Activated CD8-positive, alpha-beta memory T cell treated with anti-CD3 and anti-CD28 coated beads, Interleukin-2, amount 10 ng/mL, durations not matched to agents 7 days and 5 days (primary cell): Measurements from ENCODE around the gene GRIN2A. TPM values are rescaled to one million over a fixed set of nuclear protein-coding genes. Genes with fewer than 3 reads are reported as not detected.
A peak's percentile ranks its signal among the peaks of the same experiment; 100 is the strongest.

Experiments used
- ATAC-seq: fragments of 150-1000 bp; cut with Tn5 transposase; one replicate; pipeline ENCODE4 v1.10.0; 2021; ENCODE audit warnings: moderate library complexity
- CTCF ChIA-PET: fragments of 350-600 bp; sonication (Branson Sonifier 250); formaldehyde crosslinking; loops from one replicate; lab custom pipeline; 2021; ENCODE audit warnings: antibody characterized with exemption; lab: Charles Lee
- DNase-seq: peaks from one replicate; pipeline ENCODE4 v3.0.0-alpha.2; 2020
- H3K27ac Mint-ChIP-seq: one replicate; pipeline ENCODE4 v1.8.0; 2021; ENCODE audit warnings: mild to moderate bottlenecking, mixed read lengths
- H3K27me3 Mint-ChIP-seq: one replicate; pipeline ENCODE4 v1.8.0; 2021; ENCODE audit warnings: mixed read lengths
- H3K36me3 Mint-ChIP-seq: one replicate; pipeline ENCODE4 v1.8.0; 2021; ENCODE audit warnings: mild to moderate bottlenecking, mixed read lengths
- H3K4me1 Mint-ChIP-seq: one replicate; pipeline ENCODE4 v1.8.0; 2021; ENCODE audit warnings: mixed read lengths
- H3K4me3 Mint-ChIP-seq: one replicate; pipeline ENCODE4 v1.8.0; 2021; ENCODE audit warnings: mild to moderate bottlenecking, moderate library complexity, mixed read lengths
- H3K9me3 Mint-ChIP-seq: one replicate; pipeline ENCODE4 v1.8.0; 2022; ENCODE audit warnings: low read depth, mixed read lengths
- total RNA-seq, 2 experiments: library from RNA; stranded (reverse); gene quantifications; one replicate each; pipeline ENCODE4 v1.2.3, GENCODE V29; 2021

GRIN2A gene
- total RNA-seq, 2 experiments from 2014 or later = not detected

- H3K27me3 Mint-ChIP-seq = no peaks in the 10 kb centered on the region
- H3K27ac Mint-ChIP-seq = no peak overlapping the region
- CTCF ChIA-PET = no interaction called here
- H3K9me3 Mint-ChIP-seq = no peaks in the 10 kb centered on the region
- no peaks in the 10 kb centered on the region for H3K36me3 Mint-ChIP-seq
- ATAC-seq (no peak), DNase-seq (no peak)
- H3K4me3 Mint-ChIP-seq = no peak overlapping the region
- no peaks in the 10 kb centered on the region for H3K4me1 Mint-ChIP-seq
Measured at GRCh38 chr16:10040136-10041080, 141.8 kb downstream of the GRIN2A start.

GRCh38 chr16:10039220-10040096 is 142.8 kb downstream of the GRIN2A start:
- Mint-ChIP-seq H3K4me3 (no peak overlapping the region), H3K4me1 (no peaks in the 10 kb centered on the region), H3K36me3 (no peaks in the 10 kb centered on the region), H3K9me3 (no peaks in the 10 kb centered on the region), H3K27ac (no peak overlapping the region), H3K27me3 (no peaks in the 10 kb centered on the region)
- DNase-seq (no peak), ATAC-seq (peak; percentile 36)
- CTCF ChIA-PET = no interaction called here

- DNase-seq (no peak), ATAC-seq (no peak)
- Mint-ChIP-seq H3K27me3 (no peaks in the 10 kb centered on the region), H3K27ac (no peak overlapping the region), H3K4me3 (no peak overlapping the region), H3K36me3 (no peaks in the 10 kb centered on the region), H3K9me3 (peaks cover under 1% of the 10 kb centered on the region), H3K4me1 (no peaks in the 10 kb centered on the region)
- CTCF ChIA-PET = interaction anchor here (0.7 kb wide), 1 partner anchor 477 kb away, joined by 3 read pairs; no protein-coding TSS in a partner anchor
Measured at GRCh38 chr16:10037751-10038150, 144.5 kb downstream of the GRIN2A start.

DNA sequence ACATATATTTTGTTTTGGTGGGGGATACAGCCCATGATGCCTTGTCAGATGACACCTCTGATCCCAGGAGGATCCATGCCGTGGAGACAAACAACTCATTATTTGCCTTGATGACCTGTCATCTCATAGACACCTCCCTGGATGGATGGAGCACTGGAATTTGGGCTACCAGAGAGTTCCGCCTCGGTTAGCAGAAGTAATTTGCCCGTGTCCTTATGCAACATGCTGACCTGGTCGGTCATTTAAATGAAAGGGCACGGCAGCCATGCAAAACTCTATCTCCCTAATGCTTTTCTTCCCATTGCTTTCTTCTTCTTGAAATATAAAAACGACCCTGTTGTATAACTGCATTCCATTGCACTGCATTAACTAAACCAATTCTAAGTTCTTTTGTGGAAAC is 145.3 kb downstream of the GRIN2A start:
- DNase-seq (no peak), ATAC-seq (no peak)
- no peaks in the 10 kb centered on the region for H3K36me3 Mint-ChIP-seq
- H3K4me3 Mint-ChIP-seq = no peak overlapping the region
- CTCF ChIA-PET = no interaction called here
- no peaks in the 10 kb centered on the region for H3K4me1 Mint-ChIP-seq
- H3K27ac Mint-ChIP-seq = no peak overlapping the region
- H3K27me3 Mint-ChIP-seq = no peaks in the 10 kb centered on the region
- H3K9me3 Mint-ChIP-seq = peaks cover 2% of the 10 kb centered on the region

GRCh38 chr16:10033556-10033955 is 148.7 kb downstream of the GRIN2A start:
- Mint-ChIP-seq H3K4me3 (no peak overlapping the region), H3K27me3 (no peaks in the 10 kb centered on the region), H3K36me3 (no peaks in the 10 kb centered on the region), H3K9me3 (peaks cover 2% of the 10 kb centered on the region), H3K4me1 (no peaks in the 10 kb centered on the region), H3K27ac (no peak overlapping the region)
- DNase-seq (no peak), ATAC-seq (no peak)
- CTCF ChIA-PET = no interaction called here

DNA sequence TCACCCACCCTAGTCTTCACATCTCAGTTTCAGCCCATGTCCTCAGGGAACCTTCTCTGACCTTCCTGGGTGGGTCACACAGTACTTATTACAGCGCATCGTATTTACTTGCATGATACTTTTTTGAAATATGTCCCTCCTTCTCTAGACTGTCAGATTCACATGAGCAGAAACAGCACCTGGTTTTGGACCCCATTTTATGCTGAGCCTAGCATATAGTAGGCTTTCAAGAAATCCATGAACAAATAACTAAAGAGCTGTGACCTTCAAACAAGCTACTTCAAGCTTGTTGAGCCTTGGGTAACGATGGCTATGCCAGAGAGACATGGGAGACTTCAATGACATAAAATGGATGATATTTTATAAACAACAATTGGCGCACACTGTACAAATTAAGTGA is 150.3 kb downstream of the GRIN2A start:
- H3K27me3 Mint-ChIP-seq = no peaks in the 10 kb centered on the region
- no peak overlapping the region for H3K4me3 Mint-ChIP-seq
- H3K36me3 Mint-ChIP-seq = no peaks in the 10 kb centered on the region
- DNase-seq = no peak
- ATAC-seq = no peak
- no peaks in the 10 kb centered on the region for H3K4me1 Mint-ChIP-seq
- CTCF ChIA-PET = no interaction called here
- peaks cover 2% of the 10 kb centered on the region for H3K9me3 Mint-ChIP-seq
- no peak overlapping the region for H3K27ac Mint-ChIP-seq

GRCh38 chr16:10031473-10031872 is 150.8 kb downstream of the GRIN2A start:
- Mint-ChIP-seq H3K36me3 (no peaks in the 10 kb centered on the region), H3K4me1 (no peaks in the 10 kb centered on the region), H3K4me3 (no peak overlapping the region), H3K27me3 (no peaks in the 10 kb centered on the region), H3K27ac (no peak overlapping the region), H3K9me3 (peaks cover 2% of the 10 kb centered on the region)
- ATAC-seq (no peak), DNase-seq (no peak)
- CTCF ChIA-PET = no interaction called here

DNA sequence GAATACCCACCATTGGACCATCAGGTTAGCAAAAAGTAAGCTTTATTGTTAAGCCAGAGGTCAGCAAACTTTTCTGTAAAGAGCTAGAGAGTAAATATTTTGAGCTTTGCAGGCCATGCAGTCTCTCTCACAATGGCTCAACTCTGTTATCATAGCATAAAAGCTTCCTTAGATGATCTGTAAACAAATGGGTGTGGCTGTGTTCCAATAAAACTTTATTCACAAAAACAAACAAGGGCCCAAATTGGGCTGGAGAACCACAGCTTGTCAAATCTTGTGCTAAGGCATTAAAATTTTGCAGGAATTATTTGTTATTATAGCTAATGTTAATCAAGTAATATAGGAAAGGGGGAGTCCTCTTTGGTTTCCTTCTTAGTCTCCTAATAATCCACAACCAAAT is 153.6 kb downstream of the GRIN2A start:
- Mint-ChIP-seq H3K27me3 (no peaks in the 10 kb centered on the region), H3K9me3 (peaks cover 2% of the 10 kb centered on the region), H3K27ac (no peak overlapping the region), H3K4me3 (no peak overlapping the region), H3K4me1 (no peaks in the 10 kb centered on the region), H3K36me3 (no peaks in the 10 kb centered on the region)
- CTCF ChIA-PET = no interaction called here
- ATAC-seq = no peak
- no peak for DNase-seq

- CTCF ChIA-PET = no interaction called here
- H3K4me1 Mint-ChIP-seq = no peaks in the 10 kb centered on the region
- no peaks in the 10 kb centered on the region for H3K27me3 Mint-ChIP-seq
- DNase-seq (no peak), ATAC-seq (no peak)
- H3K4me3 Mint-ChIP-seq = no peak overlapping the region
- H3K36me3 Mint-ChIP-seq = no peaks in the 10 kb centered on the region
- no peaks in the 10 kb centered on the region for H3K9me3 Mint-ChIP-seq
- no peak overlapping the region for H3K27ac Mint-ChIP-seq
Measured at GRCh38 chr16:10027553-10027952, 154.7 kb downstream of the GRIN2A start.

GRCh38 chr16:10026593-10026992 is 155.6 kb downstream of the GRIN2A start:
- CTCF ChIA-PET = no interaction called here
- H3K27me3 Mint-ChIP-seq = no peaks in the 10 kb centered on the region
- H3K4me3 Mint-ChIP-seq = no peak overlapping the region
- ATAC-seq (no peak), DNase-seq (no peak)
- H3K36me3 Mint-ChIP-seq = no peaks in the 10 kb centered on the region
- H3K27ac Mint-ChIP-seq = no peak overlapping the region
- no peaks in the 10 kb centered on the region for H3K9me3 Mint-ChIP-seq
- no peaks in the 10 kb centered on the region for H3K4me1 Mint-ChIP-seq

GRCh38 chr16:10022098-10022497 is 160.1 kb downstream of the GRIN2A start:
- CTCF ChIA-PET = no interaction called here
- H3K9me3 Mint-ChIP-seq = peaks cover 2% of the 10 kb centered on the region
- no peak for DNase-seq
- no peak overlapping the region for H3K27ac Mint-ChIP-seq
- no peaks in the 10 kb centered on the region for H3K27me3 Mint-ChIP-seq
- ATAC-seq = no peak
- H3K4me1 Mint-ChIP-seq = no peaks in the 10 kb centered on the region
- no peaks in the 10 kb centered on the region for H3K36me3 Mint-ChIP-seq
- no peak overlapping the region for H3K4me3 Mint-ChIP-seq

DNA sequence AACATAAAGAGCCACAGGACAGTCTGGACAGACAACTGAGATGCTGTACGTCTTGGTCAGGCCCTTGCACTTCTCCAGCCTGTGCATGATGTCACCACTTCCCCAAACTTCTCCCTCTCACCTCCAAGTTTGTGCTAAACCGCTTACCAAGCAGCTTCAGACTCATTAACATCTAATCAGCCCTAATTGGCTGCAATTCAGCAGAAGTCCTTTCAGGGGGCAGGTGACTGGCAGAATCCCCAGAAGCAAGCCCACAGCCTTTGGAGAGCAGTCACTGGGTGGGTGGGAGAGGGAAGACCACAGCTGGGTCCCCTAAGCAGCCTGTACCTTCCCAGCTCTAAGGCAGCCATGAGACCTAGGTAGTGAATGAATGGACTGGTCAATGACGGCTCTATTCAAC is 161.4 kb downstream of the GRIN2A start:
- peaks cover 2% of the 10 kb centered on the region for H3K9me3 Mint-ChIP-seq
- CTCF ChIA-PET = no interaction called here
- no peak overlapping the region for H3K4me3 Mint-ChIP-seq
- H3K27ac Mint-ChIP-seq = no peak overlapping the region
- ATAC-seq = no peak
- H3K27me3 Mint-ChIP-seq = no peaks in the 10 kb centered on the region
- no peaks in the 10 kb centered on the region for H3K4me1 Mint-ChIP-seq
- no peak for DNase-seq
- H3K36me3 Mint-ChIP-seq = no peaks in the 10 kb centered on the region

DNA sequence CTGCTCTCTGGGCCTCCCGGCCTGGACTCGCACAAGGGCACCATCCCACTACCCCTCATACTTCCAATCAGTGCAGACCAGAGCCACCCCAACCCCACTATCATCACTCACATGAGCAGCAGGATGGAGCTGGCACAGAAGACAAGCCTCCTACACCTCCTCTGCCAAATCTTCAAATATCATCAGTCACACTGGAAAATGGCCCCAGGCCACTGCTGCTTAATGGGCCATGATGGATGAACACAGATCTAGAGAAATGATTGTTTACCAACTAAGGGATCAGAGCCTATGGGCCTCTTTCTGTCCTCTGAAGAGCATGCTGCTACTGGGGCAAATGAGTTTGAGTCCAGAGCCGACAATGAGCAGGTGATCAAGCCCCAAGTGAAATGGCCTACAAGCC is 165.5 kb downstream of the GRIN2A start:
- Mint-ChIP-seq H3K4me1 (no peaks in the 10 kb centered on the region), H3K4me3 (no peak overlapping the region), H3K27me3 (no peaks in the 10 kb centered on the region), H3K36me3 (no peaks in the 10 kb centered on the region), H3K9me3 (peaks cover 2% of the 10 kb centered on the region), H3K27ac (no peak overlapping the region)
- CTCF ChIA-PET = no interaction called here
- DNase-seq = no peak
- no peak for ATAC-seq

DNA sequence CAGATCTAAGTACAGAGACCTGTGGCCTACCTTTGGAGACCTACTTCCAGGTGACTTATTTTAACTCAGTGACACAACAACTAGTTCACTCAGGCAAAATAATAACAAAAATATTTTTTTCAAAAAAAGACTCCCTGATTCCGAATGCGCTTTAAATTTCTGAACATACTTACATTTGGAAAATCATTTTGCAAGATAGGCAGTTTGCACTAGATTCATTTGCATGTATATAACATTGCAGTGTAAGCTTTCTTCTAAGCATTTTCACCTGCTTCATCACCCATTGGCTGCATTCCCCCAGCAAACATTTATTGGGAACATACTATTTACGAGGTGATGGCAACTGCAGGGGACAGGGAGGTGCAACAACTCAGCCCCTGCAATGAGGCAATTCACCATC is 166.8 kb downstream of the GRIN2A start:
- ATAC-seq (no peak), DNase-seq (no peak)
- CTCF ChIA-PET = no interaction called here
- H3K4me3 Mint-ChIP-seq = no peak overlapping the region
- no peaks in the 10 kb centered on the region for H3K9me3 Mint-ChIP-seq
- H3K36me3 Mint-ChIP-seq = no peaks in the 10 kb centered on the region
- no peaks in the 10 kb centered on the region for H3K4me1 Mint-ChIP-seq
- no peak overlapping the region for H3K27ac Mint-ChIP-seq
- no peaks in the 10 kb centered on the region for H3K27me3 Mint-ChIP-seq
